ENCODE measurements around the gene ZSWIM5. TPM values are rescaled to one million over a fixed set of nuclear protein-coding genes. Genes with fewer than 3 reads are reported as not detected.

ZSWIM5 gene
- total and polyA plus RNA-seq, 7 experiments from 2014 or later = 0.17 to 3.6 (median 2.0) TPM

GRCh38 chr1:45038240-45038639 lies 168.2 kb downstream of the ZSWIM5 start:
- Mint-ChIP-seq H3K4me3 (no peak overlapping the region), H3K27me3 (no peaks in the 10 kb centered on the region), H3K36me3 (peaks cover 0 to 32% (median 11%) of the 10 kb centered on the region in 5 donors), H3K4me1 (peaks cover 0 to 10% (median 2%) of the 10 kb centered on the region in 7 donors), H3K27ac (no peak overlapping the region), H3K9me3 (no peaks in the 10 kb centered on the region)
- CTCF ChIA-PET = no interaction called here
- H3K27ac ChIP-seq (ENCODE audit: low read depth, low read length) = no peak overlapping the region
- ATAC-seq (no peak), DNase-seq (no peak)
- POLR2A ChIA-PET = no interaction called here
- H3K4me3 ChIP-seq (ENCODE audit: low read length) = no peak overlapping the region
- no peaks in the 10 kb centered on the region for H3K36me3 ChIP-seq (ENCODE audit: control insufficient read depth in 2 of 3, insufficient read depth in 3 of 3, low read length in 3 of 3)
- no peaks in the 10 kb centered on the region for H3K9me3 ChIP-seq (ENCODE audit: control insufficient read depth in 2 of 3, low read length in 3 of 3)
- no peaks in the 10 kb centered on the region for H3K27me3 ChIP-seq (ENCODE audit: control insufficient read depth in 2 of 2, insufficient read depth in 2 of 2, low read length in 2 of 2)
- intact Hi-C loops (cut with micrococcal nuclease) = no loop called here
- no peaks in the 10 kb centered on the region for H3K4me1 ChIP-seq (ENCODE audit: control insufficient read depth in 2 of 2, insufficient read depth in 2 of 2, low read length in 2 of 2)

GRCh38 chr1:45037456-45037855 lies 168.9 kb downstream of the ZSWIM5 start:
- no peaks in the 10 kb centered on the region for H3K9me3 ChIP-seq (ENCODE audit: control insufficient read depth in 2 of 3, low read length in 3 of 3)
- no peak for ATAC-seq
- no peaks in the 10 kb centered on the region for H3K36me3 ChIP-seq (ENCODE audit: control insufficient read depth in 2 of 3, insufficient read depth in 3 of 3, low read length in 3 of 3)
- Mint-ChIP-seq H3K9me3 (no peaks in the 10 kb centered on the region), H3K4me3 (no peak overlapping the region), H3K4me1 (peaks cover 0 to 14% (median 2%) of the 10 kb centered on the region in 7 donors), H3K27ac (no peak overlapping the region), H3K27me3 (no peaks in the 10 kb centered on the region), H3K36me3 (peaks cover 0 to 32% (median 9%) of the 10 kb centered on the region in 5 donors)
- no peaks in the 10 kb centered on the region for H3K27me3 ChIP-seq (ENCODE audit: control insufficient read depth in 2 of 2, insufficient read depth in 2 of 2, low read length in 2 of 2)
- CTCF ChIA-PET = no interaction called here
- POLR2A ChIA-PET = no interaction called here
- no peak overlapping the region for H3K4me3 ChIP-seq (ENCODE audit: low read length)
- intact Hi-C loops (cut with micrococcal nuclease) = no loop called here
- DNase-seq = no peak
- no peak overlapping the region for H3K27ac ChIP-seq (ENCODE audit: low read depth, low read length)
- no peaks in the 10 kb centered on the region for H3K4me1 ChIP-seq (ENCODE audit: control insufficient read depth in 2 of 2, insufficient read depth in 2 of 2, low read length in 2 of 2)

- H3K4me1 Mint-ChIP-seq = peaks cover 0 to 14% (median 2%) of the 10 kb centered on the region in 7 donors
- Histone ChIP-seq H3K27ac (ENCODE audit: low read depth, low read length) (no peak overlapping the region), H3K4me3 (ENCODE audit: low read length) (no peak overlapping the region), H3K36me3 (ENCODE audit: control insufficient read depth in 2 of 3, insufficient read depth in 3 of 3, low read length in 3 of 3) (no peaks in the 10 kb centered on the region), H3K4me1 (ENCODE audit: control insufficient read depth in 2 of 2, insufficient read depth in 2 of 2, low read length in 2 of 2) (no peaks in the 10 kb centered on the region), H3K27me3 (ENCODE audit: control insufficient read depth in 2 of 2, insufficient read depth in 2 of 2, low read length in 2 of 2) (no peaks in the 10 kb centered on the region), H3K9me3 (ENCODE audit: control insufficient read depth in 2 of 3, low read length in 3 of 3) (no peaks in the 10 kb centered on the region)
- intact Hi-C loops (cut with micrococcal nuclease) = no loop called here
- no peak overlapping the region for H3K4me3 Mint-ChIP-seq
- peaks cover 0 to 24% (median 4%) of the 10 kb centered on the region in 5 donors for H3K36me3 Mint-ChIP-seq
- no peaks in the 10 kb centered on the region for H3K9me3 Mint-ChIP-seq
- peak overlapping the region in 1 of 9 donors; percentile 32 for H3K27ac Mint-ChIP-seq
- H3K27me3 Mint-ChIP-seq = no peaks in the 10 kb centered on the region
- ChIA-PET CTCF (interaction anchor here (1.1 kb wide), 1 partner anchor 265 kb away, joined by 8 read pairs; no protein-coding TSS in a partner anchor), POLR2A (no interaction called here)
- no peak for ATAC-seq
- no peak for DNase-seq
These were observed 170.6 kb downstream of the ZSWIM5 start for GRCh38 chr1:45035631-45036301.

- H3K27ac ChIP-seq (ENCODE audit: low read depth, low read length) = no peak overlapping the region
- Mint-ChIP-seq H3K4me3 (no peak overlapping the region), H3K27ac (peak overlapping the region in 3 of 9 donors; percentile 12 to 35 (median 28)), H3K36me3 (peaks cover 0 to 23% (median 4%) of the 10 kb centered on the region in 5 donors), H3K4me1 (peaks cover 0 to 14% (median 2%) of the 10 kb centered on the region in 7 donors), H3K27me3 (no peaks in the 10 kb centered on the region), H3K9me3 (no peaks in the 10 kb centered on the region)
- H3K27me3 ChIP-seq (ENCODE audit: control insufficient read depth in 2 of 2, insufficient read depth in 2 of 2, low read length in 2 of 2) = no peaks in the 10 kb centered on the region
- intact Hi-C loops (cut with micrococcal nuclease) = no loop called here
- no peak for ATAC-seq
- H3K36me3 ChIP-seq (ENCODE audit: control insufficient read depth in 2 of 3, insufficient read depth in 3 of 3, low read length in 3 of 3) = no peaks in the 10 kb centered on the region
- CTCF ChIA-PET = interaction anchor here (0.6 kb wide), 1 partner anchor 121 kb away, joined by 6 read pairs; no protein-coding TSS in a partner anchor
- POLR2A ChIA-PET = interaction anchor here (0.7 kb wide), 1 partner anchor 32 kb away, joined by 3 read pairs; no protein-coding TSS in a partner anchor
- H3K9me3 ChIP-seq (ENCODE audit: control insufficient read depth in 2 of 3, low read length in 3 of 3) = no peaks in the 10 kb centered on the region
- H3K4me1 ChIP-seq (ENCODE audit: control insufficient read depth in 2 of 2, insufficient read depth in 2 of 2, low read length in 2 of 2) = no peaks in the 10 kb centered on the region
- no peak for DNase-seq
- H3K4me3 ChIP-seq (ENCODE audit: low read length) = no peak overlapping the region
These were observed 173.0 kb downstream of the ZSWIM5 start for GRCh38 chr1:45033356-45033755.

- Mint-ChIP-seq H3K4me3 (no peak overlapping the region), H3K36me3 (peaks cover 0 to 20% (median 4%) of the 10 kb centered on the region in 5 donors), H3K9me3 (no peaks in the 10 kb centered on the region), H3K27ac (peak overlapping the region in 1 of 9 donors; percentile 64), H3K27me3 (no peaks in the 10 kb centered on the region), H3K4me1 (peaks cover 0 to 14% (median 2%) of the 10 kb centered on the region in 7 donors)
- ATAC-seq = no peak
- no peaks in the 10 kb centered on the region for H3K27me3 ChIP-seq (ENCODE audit: control insufficient read depth in 2 of 2, insufficient read depth in 2 of 2, low read length in 2 of 2)
- intact Hi-C loops (cut with micrococcal nuclease) = no loop called here
- ChIA-PET CTCF (no interaction called here), POLR2A (interaction anchor here (0.7 kb wide), 1 partner anchor 32 kb away, joined by 3 read pairs; no protein-coding TSS in a partner anchor)
- DNase-seq = no peak
- H3K4me1 ChIP-seq (ENCODE audit: control insufficient read depth in 2 of 2, insufficient read depth in 2 of 2, low read length in 2 of 2) = no peaks in the 10 kb centered on the region
- no peaks in the 10 kb centered on the region for H3K36me3 ChIP-seq (ENCODE audit: control insufficient read depth in 2 of 3, insufficient read depth in 3 of 3, low read length in 3 of 3)
- H3K4me3 ChIP-seq (ENCODE audit: low read length) = no peak overlapping the region
- H3K9me3 ChIP-seq (ENCODE audit: control insufficient read depth in 2 of 3, low read length in 3 of 3) = no peaks in the 10 kb centered on the region
- no peak overlapping the region for H3K27ac ChIP-seq (ENCODE audit: low read depth, low read length)
These were observed 173.6 kb downstream of the ZSWIM5 start for GRCh38 chr1:45032837-45033236.

- H3K4me1 Mint-ChIP-seq = peaks cover 0 to 15% (median 0%) of the 10 kb centered on the region in 7 donors
- DNase-seq (no peak), ATAC-seq (no peak)
- H3K27ac Mint-ChIP-seq = no peak overlapping the region
- Histone ChIP-seq H3K36me3 (ENCODE audit: control insufficient read depth in 2 of 3, insufficient read depth in 3 of 3, low read length in 3 of 3) (no peaks in the 10 kb centered on the region), H3K4me3 (ENCODE audit: low read length) (no peak overlapping the region), H3K4me1 (ENCODE audit: control insufficient read depth in 2 of 2, insufficient read depth in 2 of 2, low read length in 2 of 2) (no peaks in the 10 kb centered on the region), H3K9me3 (ENCODE audit: control insufficient read depth in 2 of 3, low read length in 3 of 3) (no peaks in the 10 kb centered on the region), H3K27ac (ENCODE audit: low read depth, low read length) (no peak overlapping the region), H3K27me3 (ENCODE audit: control insufficient read depth in 2 of 2, insufficient read depth in 2 of 2, low read length in 2 of 2) (no peaks in the 10 kb centered on the region)
- H3K4me3 Mint-ChIP-seq = no peak overlapping the region
- ChIA-PET POLR2A (no interaction called here), CTCF (no interaction called here)
- peaks cover 0 to 4% (median 0%) of the 10 kb centered on the region in 5 donors for H3K36me3 Mint-ChIP-seq
- no peaks in the 10 kb centered on the region for H3K9me3 Mint-ChIP-seq
- peaks cover 0 to 5% (median 0%) of the 10 kb centered on the region in 5 donors for H3K27me3 Mint-ChIP-seq
- intact Hi-C loops (cut with micrococcal nuclease) = no loop called here
These were observed 180.0 kb downstream of the ZSWIM5 start for GRCh38 chr1:45026446-45026845.

- Mint-ChIP-seq H3K4me3 (no peak overlapping the region), H3K9me3 (no peaks in the 10 kb centered on the region), H3K4me1 (peaks cover 0 to 16% (median 2%) of the 10 kb centered on the region in 7 donors), H3K27ac (no peak overlapping the region), H3K27me3 (peaks cover 0 to 5% (median 0%) of the 10 kb centered on the region in 5 donors), H3K36me3 (no peaks in the 10 kb centered on the region)
- CTCF ChIA-PET = no interaction called here
- ATAC-seq = no peak
- H3K36me3 ChIP-seq (ENCODE audit: control insufficient read depth in 2 of 3, insufficient read depth in 3 of 3, low read length in 3 of 3) = no peaks in the 10 kb centered on the region
- POLR2A ChIA-PET = no interaction called here
- H3K27me3 ChIP-seq (ENCODE audit: control insufficient read depth in 2 of 2, insufficient read depth in 2 of 2, low read length in 2 of 2) = no peaks in the 10 kb centered on the region
- DNase-seq = no peak
- no peak overlapping the region for H3K4me3 ChIP-seq (ENCODE audit: low read length)
- H3K4me1 ChIP-seq (ENCODE audit: control insufficient read depth in 2 of 2, insufficient read depth in 2 of 2, low read length in 2 of 2) = no peaks in the 10 kb centered on the region
- H3K9me3 ChIP-seq (ENCODE audit: control insufficient read depth in 2 of 3, low read length in 3 of 3) = no peaks in the 10 kb centered on the region
- intact Hi-C loops (cut with micrococcal nuclease) = no loop called here
- H3K27ac ChIP-seq (ENCODE audit: low read depth, low read length) = no peak overlapping the region
These were observed 182.7 kb downstream of the ZSWIM5 start for GRCh38 chr1:45023663-45024062.
